GM12801 (cell line): ENCODE data around the gene SLC44A3.

ENCODE experiments used
- CTCF ChIP-seq: IDR thresholded peaks from one replicate; pipeline ENCODE4 v1.5.1; 2011; ENCODE audit warnings: control low read depth; ENCODE audit not compliant: insufficient read length; ENCODE audit errors: extremely low read depth

Gene SLC44A3

GRCh38 chr1:94920061-94920460, 99.9 kb downstream of the SLC44A3 start:
- no peak for TF ChIP-seq CTCF

- TF ChIP-seq CTCF, result no peak
These were observed 101.8 kb downstream of the SLC44A3 start for GRCh38 chr1:94921977-94922376.

- no peak for TF ChIP-seq CTCF
These were observed 102.7 kb downstream of the SLC44A3 start for GRCh38 chr1:94922761-94923331.

GRCh38 chr1:94925004-94925403, 104.8 kb downstream of the SLC44A3 start:
- no peak for TF ChIP-seq CTCF

- TF ChIP-seq CTCF, result no peak
These were observed 105.5 kb downstream of the SLC44A3 start for GRCh38 chr1:94925561-94926125.

- TF ChIP-seq CTCF, result no peak
These were observed 106.2 kb downstream of the SLC44A3 start for GRCh38 chr1:94926126-94926914.

GRCh38 chr1:94926915-94927404, 106.8 kb downstream of the SLC44A3 start, which contains the start of gene CNN3:
CNN3 (minus strand) TSS chr1:94927110; CDS start chr1:94926894, 216 bp downstream.
- no peak for TF ChIP-seq CTCF
